ENCODE data around the gene SAMD4A.

GRCh38 chr14:54830650-54831049 lies 263.7 kb downstream of the SAMD4A start:
- no peak for TF ChIP-seq CTCF (IDR thresholded peaks at IDR 0.05)
- TF ChIP-seq POLR2A (IDR thresholded peaks at IDR 0.05) = no peak

Data from transverse colon (tissue), 3 donors.